Type B pancreatic cell (in vitro differentiated cells): ENCODE measurements around the gene PBOV1. TPM values are rescaled to one million over a fixed set of nuclear protein-coding genes. Genes with fewer than 3 reads are reported as not detected.

Experiments
- DNase-seq: peaks from one replicate; pipeline ENCODE4 v3.0.0; 2021; ENCODE audit warnings: mixed read lengths; ENCODE audit not compliant: unreplicated experiment; ENCODE audit errors: extremely low spot score
- H3K27ac Mint-ChIP-seq: 2 replicates; pipeline ENCODE4 v1.8.0; 2021; ENCODE audit warnings: mild to moderate bottlenecking, mixed read lengths
- H3K27me3 Mint-ChIP-seq: 2 replicates; pipeline ENCODE4 v1.8.0; 2021; ENCODE audit warnings: mixed read lengths
- H3K36me3 Mint-ChIP-seq: 2 replicates; pipeline ENCODE4 v1.8.0; 2021; ENCODE audit warnings: mixed read lengths
- H3K4me1 Mint-ChIP-seq: one replicate; pipeline ENCODE4 v1.8.0; 2021; ENCODE audit warnings: mixed read lengths; ENCODE audit not compliant: unreplicated experiment
- H3K4me3 Mint-ChIP-seq: 2 replicates; pipeline ENCODE4 v1.8.0; 2021; ENCODE audit warnings: mild to moderate bottlenecking, mixed read lengths
- H3K9me3 Mint-ChIP-seq: 2 replicates; pipeline ENCODE4 v1.8.0; 2021; ENCODE audit warnings: mixed read lengths
- total RNA-seq: library from RNA; stranded (reverse); gene quantifications from 2 replicates; pipeline ENCODE4 v1.2.1, GENCODE V29; 2021; ENCODE audit warnings: low replicate concordance
- TF ChIP-seq, protein P1 (sequence below): fragments of 200-600 bp; sonication (generic); conservative IDR thresholded peaks from 2 replicates; pipeline ENCODE4 v1.5.0; 2021; ENCODE audit warnings: antibody characterized with exemption, mild to moderate bottlenecking

Gene PBOV1
- total RNA-seq, 1 donor from 2014 or later = not detected

DNA sequence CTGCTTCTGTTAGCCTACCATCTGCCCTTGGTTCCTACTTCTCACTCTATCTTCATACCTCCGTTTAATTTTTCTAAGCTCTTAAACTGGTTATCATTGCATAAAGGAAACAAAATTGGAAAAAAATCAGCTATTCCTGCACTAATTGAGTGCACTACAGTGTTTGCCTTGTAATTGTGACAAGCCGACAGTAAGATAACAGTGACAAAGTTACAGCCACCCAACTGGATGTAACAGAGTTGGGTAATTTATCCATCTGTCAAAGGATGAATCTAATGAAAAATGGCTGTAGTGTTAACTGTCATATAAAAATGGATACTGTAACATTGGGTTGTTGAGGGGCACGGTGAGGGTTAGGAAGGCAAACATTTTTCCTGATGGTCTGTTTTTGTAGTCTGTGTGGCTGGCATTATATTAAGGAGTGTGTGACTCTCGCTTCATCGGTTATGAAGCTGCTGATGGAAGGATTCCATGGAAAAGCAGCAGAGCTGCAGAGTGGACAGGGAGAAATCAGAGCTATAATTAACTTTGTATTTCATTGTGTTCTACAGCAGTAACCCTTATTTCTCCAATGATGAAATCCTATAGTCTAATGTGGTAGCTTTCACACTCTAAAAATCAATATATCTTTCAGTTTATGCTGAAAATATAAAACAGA, 12.7 kb downstream of the PBOV1 start:
- Mint-ChIP-seq H3K4me1 (no peaks in the 10 kb centered on the region), H3K4me3 (no peak overlapping the region), H3K9me3 (peaks cover 3% of the 10 kb centered on the region), H3K27ac (no peak overlapping the region), H3K36me3 (peaks cover 4% of the 10 kb centered on the region), H3K27me3 (no peaks in the 10 kb centered on the region)
- TF ChIP-seq, protein P1, sequence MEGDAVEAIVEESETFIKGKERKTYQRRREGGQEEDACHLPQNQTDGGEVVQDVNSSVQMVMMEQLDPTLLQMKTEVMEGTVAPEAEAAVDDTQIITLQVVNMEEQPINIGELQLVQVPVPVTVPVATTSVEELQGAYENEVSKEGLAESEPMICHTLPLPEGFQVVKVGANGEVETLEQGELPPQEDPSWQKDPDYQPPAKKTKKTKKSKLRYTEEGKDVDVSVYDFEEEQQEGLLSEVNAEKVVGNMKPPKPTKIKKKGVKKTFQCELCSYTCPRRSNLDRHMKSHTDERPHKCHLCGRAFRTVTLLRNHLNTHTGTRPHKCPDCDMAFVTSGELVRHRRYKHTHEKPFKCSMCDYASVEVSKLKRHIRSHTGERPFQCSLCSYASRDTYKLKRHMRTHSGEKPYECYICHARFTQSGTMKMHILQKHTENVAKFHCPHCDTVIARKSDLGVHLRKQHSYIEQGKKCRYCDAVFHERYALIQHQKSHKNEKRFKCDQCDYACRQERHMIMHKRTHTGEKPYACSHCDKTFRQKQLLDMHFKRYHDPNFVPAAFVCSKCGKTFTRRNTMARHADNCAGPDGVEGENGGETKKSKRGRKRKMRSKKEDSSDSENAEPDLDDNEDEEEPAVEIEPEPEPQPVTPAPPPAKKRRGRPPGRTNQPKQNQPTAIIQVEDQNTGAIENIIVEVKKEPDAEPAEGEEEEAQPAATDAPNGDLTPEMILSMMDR = no peak
- no peak for DNase-seq

DNA sequence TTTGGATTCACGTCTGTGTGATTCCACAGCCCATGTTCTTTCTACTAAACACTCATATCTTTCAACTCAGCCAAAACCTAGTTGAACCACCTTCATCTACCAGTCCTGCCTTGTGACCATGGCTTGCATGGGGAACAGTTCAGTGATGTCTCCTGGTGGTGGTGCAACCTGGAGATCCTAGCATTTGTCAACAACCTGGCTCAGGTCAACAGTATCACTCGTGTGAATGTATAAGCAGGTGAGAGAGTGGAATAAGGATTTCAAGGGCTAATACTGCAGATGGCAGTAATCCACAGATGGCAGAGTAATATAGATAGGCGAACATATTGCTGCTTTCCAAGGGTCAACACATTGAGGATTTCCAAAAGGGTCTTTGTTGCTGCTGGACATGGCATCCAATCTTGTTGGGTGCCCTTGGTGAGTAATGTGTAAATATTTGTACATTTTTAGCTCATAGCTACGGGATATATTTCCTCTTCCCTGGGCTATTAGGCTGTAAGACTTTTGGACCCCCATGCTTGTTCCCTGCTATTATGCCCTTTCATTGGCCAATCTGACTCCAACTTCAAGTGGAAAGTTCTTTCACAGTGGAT, 13.4 kb downstream of the PBOV1 start:
- Mint-ChIP-seq H3K9me3 (peaks cover 3% of the 10 kb centered on the region), H3K4me3 (no peak overlapping the region), H3K4me1 (no peaks in the 10 kb centered on the region), H3K36me3 (peaks cover 4% of the 10 kb centered on the region), H3K27me3 (no peaks in the 10 kb centered on the region), H3K27ac (no peak overlapping the region)
- DNase-seq = no peak
- TF ChIP-seq, protein P1 = no peak

DNA sequence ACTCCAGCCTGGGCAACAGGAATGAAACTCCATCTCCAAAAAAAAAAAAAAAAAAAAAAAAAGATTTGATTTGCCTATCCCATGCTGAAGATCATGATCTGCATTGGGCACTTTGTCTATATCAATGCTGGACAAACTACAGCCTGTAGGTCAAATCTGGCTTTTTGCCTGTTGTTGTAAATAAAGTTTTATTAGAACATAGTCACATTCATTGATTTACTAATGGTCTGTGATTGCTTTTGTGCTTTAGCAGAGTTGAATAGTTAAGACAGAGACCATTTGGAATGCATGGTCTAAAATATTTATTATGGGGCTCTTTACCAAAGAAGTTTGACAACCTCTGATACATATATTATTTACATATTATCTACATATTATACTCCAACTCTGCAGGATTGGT, 14.0 kb downstream of the PBOV1 start:
- H3K27ac Mint-ChIP-seq = no peak overlapping the region
- peaks cover 4% of the 10 kb centered on the region for H3K36me3 Mint-ChIP-seq
- H3K27me3 Mint-ChIP-seq = no peaks in the 10 kb centered on the region
- H3K4me3 Mint-ChIP-seq = no peak overlapping the region
- no peaks in the 10 kb centered on the region for H3K4me1 Mint-ChIP-seq
- peaks cover 3% of the 10 kb centered on the region for H3K9me3 Mint-ChIP-seq
- TF ChIP-seq, protein P1 = no peak
- no peak for DNase-seq

DNA sequence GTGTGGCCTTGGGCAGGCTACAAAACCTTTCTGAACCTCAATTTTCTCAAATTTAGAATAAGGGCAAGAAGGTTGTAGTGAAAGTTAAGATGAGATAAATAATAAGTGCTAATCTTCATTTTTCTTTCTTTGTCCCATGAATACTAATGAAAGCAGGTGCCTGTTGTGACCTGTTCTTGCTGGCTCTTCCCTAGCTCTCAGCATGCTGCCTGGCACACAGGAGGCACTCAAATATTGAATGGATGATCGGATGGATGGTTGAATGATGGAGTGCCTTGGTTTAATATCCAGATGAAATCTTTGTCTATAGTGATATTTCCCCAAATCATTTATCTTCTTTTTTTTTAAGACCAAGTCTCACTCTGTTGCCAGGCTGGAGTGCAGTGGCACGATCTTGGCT, 15.0 kb downstream of the PBOV1 start:
- Mint-ChIP-seq H3K27me3 (no peaks in the 10 kb centered on the region), H3K27ac (no peak overlapping the region), H3K9me3 (peaks cover 6% of the 10 kb centered on the region), H3K36me3 (peaks cover 4% of the 10 kb centered on the region), H3K4me1 (no peaks in the 10 kb centered on the region), H3K4me3 (no peak overlapping the region)
- no peak for DNase-seq
- TF ChIP-seq, protein P1 = no peak

DNA sequence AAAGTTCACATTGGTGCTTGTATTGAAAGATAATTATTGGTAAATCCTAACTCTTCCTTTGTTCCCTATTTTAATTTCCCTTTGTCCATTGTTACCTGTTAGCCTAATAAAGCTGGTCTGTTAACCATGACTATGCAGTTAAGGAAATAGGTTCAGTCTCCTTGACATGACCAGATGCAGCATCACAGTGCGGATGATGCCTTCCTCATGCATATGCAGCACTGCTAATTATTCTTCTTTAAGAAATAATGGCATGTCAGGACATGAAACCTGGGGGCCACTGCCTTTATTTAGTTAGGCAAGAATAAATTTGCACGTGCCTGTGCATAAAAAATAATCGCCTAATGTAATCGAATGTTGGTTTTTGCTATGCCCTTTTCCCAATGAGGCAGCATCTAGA, 16.5 kb downstream of the PBOV1 start:
- Mint-ChIP-seq H3K9me3 (peaks cover 6% of the 10 kb centered on the region), H3K27me3 (no peaks in the 10 kb centered on the region), H3K4me3 (no peak overlapping the region), H3K36me3 (peaks cover 4% of the 10 kb centered on the region), H3K4me1 (no peaks in the 10 kb centered on the region), H3K27ac (no peak overlapping the region)
- no peak for DNase-seq
- TF ChIP-seq, protein P1 = no peak
